ENCODE measurements around the gene BCL2L11. TPM values are rescaled to one million over a fixed set of nuclear protein-coding genes. Genes with fewer than 3 reads are reported as not detected.

Gene BCL2L11, protein sequence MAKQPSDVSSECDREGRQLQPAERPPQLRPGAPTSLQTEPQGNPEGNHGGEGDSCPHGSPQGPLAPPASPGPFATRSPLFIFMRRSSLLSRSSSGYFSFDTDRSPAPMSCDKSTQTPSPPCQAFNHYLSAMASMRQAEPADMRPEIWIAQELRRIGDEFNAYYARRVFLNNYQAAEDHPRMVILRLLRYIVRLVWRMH
- total RNA-seq (2021) (12.0 and 12.6 TPM in 2 replicates), Bru-seq, nascent RNA (percentile 81 among the genes with signal in this experiment), BruChase-seq, experiment 1, labeled RNA remaining after a 2-hour chase (percentile 73 among the genes with signal in this experiment), BruChase-seq, experiment 2, labeled RNA remaining after a 6-hour chase (percentile 54 among the genes with signal in this experiment)
- long read RNA-seq, full-length matches to known transcripts: 1 of 11 reads
- long read RNA-seq, partial matches to known transcripts: 3 of 11 reads
- long read RNA-seq, other reads (novel, unspliced or antisense): 7 of 11 reads

DNA sequence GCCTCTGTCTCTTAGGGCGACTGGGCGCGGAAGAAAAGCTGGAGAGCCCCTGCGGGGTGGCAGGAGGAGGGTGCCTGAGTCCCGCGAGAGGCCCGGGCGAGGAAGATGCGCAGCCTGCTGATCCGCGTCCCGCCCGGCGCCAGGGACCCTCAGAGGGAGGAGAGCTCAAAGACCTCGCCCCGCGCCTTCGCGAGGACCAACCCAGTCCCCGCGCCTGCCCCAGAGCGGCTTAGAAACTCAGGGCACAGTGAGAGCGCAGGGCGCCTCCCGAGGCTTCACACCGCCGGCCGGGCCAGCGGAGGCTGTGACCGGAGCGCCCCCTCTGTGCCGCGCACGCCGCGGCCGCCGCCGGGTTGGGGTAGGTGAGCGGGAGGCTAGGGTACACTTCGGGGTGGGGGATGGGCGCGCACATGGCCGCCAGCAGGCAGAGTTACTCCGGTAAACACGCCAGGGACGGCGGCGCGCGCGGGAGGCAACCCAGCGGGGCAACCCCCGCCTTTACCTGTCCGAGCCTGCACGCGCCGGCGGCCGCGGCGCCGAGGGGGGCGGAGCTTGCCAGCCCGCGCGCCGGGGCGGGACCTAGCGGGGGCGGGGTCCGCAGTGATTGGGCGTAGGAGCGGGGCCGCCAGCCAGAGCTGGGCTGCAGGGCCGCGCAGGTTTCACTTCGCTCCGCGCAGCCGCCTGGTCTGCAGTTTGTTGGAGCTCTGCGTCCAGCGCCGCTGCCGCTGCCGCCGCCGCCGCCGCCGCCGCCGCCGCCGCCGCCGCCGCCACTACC, at the start of gene BCL2L11:
BCL2L11 (plus strand) TSS at position 662 of the 775 bp plus-strand sequence. CDS start 2,832 bp downstream, outside the sequence.
- intact Hi-C loops (cut with micrococcal nuclease; ENCODE audit: unreplicated experiment): no loop called here
- H3K36me3 ChIP-seq (ENCODE audit: insufficient read depth, low read length, poor library complexity, severe bottlenecking): peaks cover 11% of the 10 kb centered on the region
- CTCF ChIA-PET: interaction anchor here (0.6 to 1.4 kb wide), 3 partner anchors 10 to 578 kb away, joined by 3 to 8 read pairs (median 3); no protein-coding TSS in a partner anchor
- peak within 1 kb of the TSS; percentile 69 for H3K27ac ChIP-seq (ENCODE audit: low read depth, low read length, poor library complexity, severe bottlenecking)
- POLR2A ChIA-PET (ENCODE audit: low non-redundant PET): no interaction called here
- BruUV-seq (replicated peaks): no TSS peak
- peaks cover 6% of the 10 kb centered on the region for H3K4me1 ChIP-seq (ENCODE audit: insufficient read depth, low read length, poor library complexity, severe bottlenecking)
- no peak for TF ChIP-seq EZH2 (IDR thresholded peaks at IDR 0.05; ENCODE audit: borderline replicate concordance, low read depth, low read length, poor library complexity, severe bottlenecking)
- peak; percentile 46 for TF ChIP-seq CTCF (conservative IDR thresholded peaks at IDR 0.05; ENCODE audit: low read depth, low read length)
- no peaks in the 10 kb centered on the region for H3K9me3 ChIP-seq (ENCODE audit: low read depth, low read length, poor library complexity, severe bottlenecking)
- peaks cover 14% of the 10 kb centered on the region for H3K27me3 ChIP-seq (replicated peaks; ENCODE audit: insufficient read depth, low read depth, low read length, poor library complexity)
- peak; percentile 93 for DNase-seq (ENCODE audit: low spot score)
- peak within 1 kb of the TSS; percentile 60 for H3K4me3 ChIP-seq (ENCODE audit: low read depth, low read length, poor library complexity, severe bottlenecking)

DNA sequence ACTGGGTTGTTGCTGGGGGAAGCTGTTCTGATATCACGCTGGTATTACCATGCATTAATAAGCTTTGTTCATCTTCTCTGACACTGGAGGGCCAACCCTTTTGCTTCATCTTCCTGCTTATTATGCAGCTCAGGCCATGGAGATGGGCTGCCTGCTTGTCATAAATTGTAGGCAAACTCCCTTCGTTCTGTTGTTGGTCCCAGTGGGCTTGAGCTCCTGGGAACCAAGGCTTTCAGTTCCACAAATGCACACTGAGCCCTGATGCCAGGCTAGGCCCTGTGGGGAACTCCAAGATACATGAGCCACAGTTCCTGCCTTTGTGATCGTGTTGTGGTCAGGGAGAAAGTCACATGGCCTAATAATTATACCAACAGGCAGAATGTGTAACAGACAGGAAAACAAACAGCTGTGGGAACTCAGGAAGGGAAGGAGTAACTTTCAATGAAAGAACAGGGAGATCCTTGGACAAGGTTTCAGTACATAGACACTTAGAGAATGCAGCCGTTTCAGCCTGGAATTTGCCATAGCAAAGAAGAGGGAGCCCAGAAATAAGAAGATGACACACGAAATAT, 49.0 kb upstream of the BCL2L11 start:
- BruUV-seq (replicated peaks): no TSS peak
- CTCF ChIA-PET: no interaction called here

More for the DNA sequence above, 49.0 kb upstream of the BCL2L11 start:
- H3K27ac ChIP-seq (ENCODE audit: low read depth, low read length, poor library complexity, severe bottlenecking): no peak overlapping the region
- POLR2A ChIA-PET (ENCODE audit: low non-redundant PET): no interaction called here
- DNase-seq (ENCODE audit: low spot score): no peak
- no peak overlapping the region for H3K4me3 ChIP-seq (ENCODE audit: low read depth, low read length, poor library complexity, severe bottlenecking)
- H3K36me3 ChIP-seq (ENCODE audit: insufficient read depth, low read length, poor library complexity, severe bottlenecking): no peaks in the 10 kb centered on the region
- TF ChIP-seq EZH2 (IDR thresholded peaks at IDR 0.05; ENCODE audit: borderline replicate concordance, low read depth, low read length, poor library complexity, severe bottlenecking) (no peak), CTCF (conservative IDR thresholded peaks at IDR 0.05; ENCODE audit: low read depth, low read length) (no peak)
- H3K9me3 ChIP-seq (ENCODE audit: low read depth, low read length, poor library complexity, severe bottlenecking): peaks cover 3% of the 10 kb centered on the region
- H3K27me3 ChIP-seq (replicated peaks; ENCODE audit: insufficient read depth, low read depth, low read length, poor library complexity): peaks cover 10% of the 10 kb centered on the region
- intact Hi-C loops (cut with micrococcal nuclease; ENCODE audit: unreplicated experiment): no loop called here
- no peaks in the 10 kb centered on the region for H3K4me1 ChIP-seq (ENCODE audit: insufficient read depth, low read length, poor library complexity, severe bottlenecking)
